OCI-LY7 (cell line): ENCODE results near the gene IQSEC1.

Experiments used
- CTCF ChIP-seq: fragments of 200-600 bp; sonication (generic); conservative IDR thresholded peaks from 2 replicates; pipeline ENCODE4 v1.5.1; 2014; ENCODE audit warnings: mild to moderate bottlenecking, antibody characterized with exemption, low read length, moderate library complexity, mixed read lengths
- EZH2phosphoT487 ChIP-seq: fragments of 200-600 bp; sonication (generic); IDR thresholded peaks from 2 replicates; pipeline ENCODE4 v1.6.1; 2018; ENCODE audit warnings: low read depth, borderline replicate concordance, mild to moderate bottlenecking, mixed run types, antibody characterized with exemption, low read length, moderate library complexity, mixed read lengths

DNA sequence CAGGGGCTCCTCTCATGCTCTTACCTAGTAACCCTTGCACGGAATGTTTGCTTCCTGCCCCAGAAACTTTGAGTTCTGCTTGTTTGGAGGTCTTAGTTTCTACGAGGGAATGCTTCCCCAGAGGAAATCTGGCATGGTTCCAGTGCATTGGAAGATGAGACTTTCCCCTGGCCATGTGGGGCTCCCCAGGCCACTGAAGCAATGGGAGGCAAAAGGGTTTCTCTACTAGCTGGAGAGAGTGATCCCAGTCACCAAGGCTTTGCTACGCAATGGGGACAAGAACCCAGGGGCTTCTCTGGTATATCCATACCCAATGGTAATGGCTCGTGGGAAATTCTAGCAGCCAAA, 187.7 kb downstream of the IQSEC1 start:
- no peak for TF ChIP-seq CTCF
- TF ChIP-seq EZH2phosphoT487, result no peak
